WTC11 (cell line): Measurements from ENCODE around the gene FREM2. TPM values are rescaled to one million over a fixed set of nuclear protein-coding genes. Genes with fewer than 3 reads are reported as not detected.

ENCODE experiments used
- MXD4 ChIP-seq: fragments of 250-450 bp; sonication (Bioruptor Pico); IDR thresholded peaks from 2 replicates; pipeline ENCODE4 v1.8.0; 2021; ENCODE audit warnings: mild to moderate bottlenecking, moderate library complexity, borderline replicate concordance
- NR1H2 ChIP-seq: sonication (generic); formaldehyde crosslinking; IDR thresholded peaks from 2 replicates; pipeline ENCODE4 v1.9.0; 2021; ENCODE audit warnings: mild to moderate bottlenecking, moderate library complexity, missing genetic modification reagents
- PRDM15 ChIP-seq: sonication (generic); formaldehyde crosslinking; IDR thresholded peaks from 2 replicates; pipeline ENCODE4 v1.8.0; 2022; ENCODE audit warnings: missing genetic modification reagents
- total RNA-seq: library from RNA; stranded (reverse); gene quantifications from 3 replicates; pipeline ENCODE4 v1.2.3, GENCODE V29; 2021

The FREM2 gene
- total RNA-seq, 1 experiment from 2014 or later, result 23.7 TPM

- TF ChIP-seq PRDM15 (CRISPR knock-in tag) (no peak), NR1H2 (CRISPR knock-in tag) (no peak), MXD4 (no peak)
These were observed 246.9 kb downstream of the FREM2 start (continued) for GRCh38 chr13:38933786-38934185.
